Heart right ventricle (tissue), 16 donors: ENCODE measurements around the gene MAP4K4. TPM values are rescaled to one million over a fixed set of nuclear protein-coding genes. Genes with fewer than 3 reads are reported as not detected.

Experiments used
- ATAC-seq, 8 donors: fragments of 200-7000 bp; cut with Tn5 transposase; one replicate each; pipeline ENCODE4 v1.9.1; 2020; ENCODE audit warnings: mild to moderate bottlenecking in 8 of 8, moderate library complexity in 8 of 8, moderate number of reproducible peaks in 1 of 8
- DNase-seq, 2 donors: peaks; one replicate each; pipeline ENCODE4 v3.0.0-alpha.2; 2020
- H3K27ac ChIP-seq, 10 donors: fragments of 200-600 bp; sonication (generic) in 2 of 10; one replicate each; pipeline versions ENCODE4 v1.5.0 to v1.8.0; 2020 to 2022; ENCODE audit warnings: mild to moderate bottlenecking in 3 of 10
- H3K27me3 ChIP-seq, 7 donors: fragments of 200-600 bp; one replicate each; pipeline ENCODE4 v1.8.0; 2021 to 2022; ENCODE audit warnings: mild to moderate bottlenecking in 2 of 7
- H3K36me3 ChIP-seq, 9 donors: fragments of 200-600 bp; sonication (generic) in 1 of 9; one replicate each; pipeline versions ENCODE4 v1.5.0 to v1.8.0; 2020 to 2022; ENCODE audit warnings: mild to moderate bottlenecking in 2 of 9
- H3K4me1 ChIP-seq, 9 donors: fragments of 200-600 bp; sonication (generic) in 1 of 9; one replicate each; pipeline versions ENCODE4 v1.5.0 to v1.8.0; 2020 to 2022; ENCODE audit warnings: mild to moderate bottlenecking in 4 of 9
- H3K4me3 ChIP-seq, 10 donors: fragments of 200-600 bp; sonication (generic) in 2 of 10; one replicate each; pipeline versions ENCODE4 v1.5.0 to v1.8.0; 2020 to 2022; ENCODE audit warnings: mild to moderate bottlenecking in 7 of 10, moderate library complexity in 2 of 10
- H3K9me3 ChIP-seq, 11 donors: fragments of 200-600 bp in 10 of 11; sonication (generic) in 2 of 11; one replicate each; pipeline versions ENCODE4 v1.5.0 to v1.8.0; 2013 to 2022; ENCODE audit warnings: mild to moderate bottlenecking in 2 of 11, control low read depth in 1 of 11, moderate library complexity in 1 of 11
- WGBS, 2 donors: extraction: QIAGEN DNeasy Blood & Tissue Kit; methylation state at CpG; one replicate each; pipeline ENCODE4 v1.1.7; 2013; ENCODE audit warnings: inconsistent platforms in 1 of 2; 5-methylcytosine and 5-hydroxymethylcytosine counted together
- intact Hi-C, 10 donors: fragments of 100-400 bp; cut with DNase I; formaldehyde crosslinking; loops; one replicate each; pipeline versions ENCODE4 v1.11.1 to v1.14.2; 2022
- polyA plus RNA-seq, 2 donors: library from polyadenylated mRNA; stranded (reverse); fragments of 200-250 nt; gene quantifications; one replicate each; pipeline ENCODE4 v1.2.3, GENCODE V29; 2013
- total RNA-seq, 10 donors: library from RNA; stranded (reverse); fragmentation: NEBNext Ultra II Directional in 3 of 10; extraction: Animal tissue kit (Norgen Biotek cat#: 25700) in 3 of 10; gene quantifications; one replicate each; pipeline versions ENCODE4 v1.2.1 to v1.2.4, GENCODE V29; 2021 to 2023
- TF ChIP-seq, protein P1 (sequence below), 9 donors: fragments of 200-600 bp; sonication (generic) in 2 of 9; IDR thresholded peaks; one replicate each; pipeline versions ENCODE4 v1.5.0 to v1.8.0; 2021 to 2022; ENCODE audit warnings: antibody characterized with exemption in 9 of 9, mild to moderate bottlenecking in 5 of 9, moderate library complexity in 1 of 9
- donor health status: Arrhythmogenic right ventricular cardiomyopathy.
- donor health status: ischemic (EF 13 %, LVEDD 7.1; RV severe dilation, severe dysfunction).
- donor health status: healthy with polysubstance abuse.
- donor health status: DM: no; HTN: yes; CAD: no.
- donor health status: DM: no; HTN: no; CAD: no.
- donor health status: ischemic (EF 25% LVEDD 6.9; RV normal size, moderate dysfunction).
- donor health status: ischemic (EF 25% LVEDD 5.7; RV mildly dilated, moderate dysfunction).
- donor health status: healthy.
- donor health status: DM: yes; HTN: yes; CAD: no.
- donor health status: Ischemic cardiomyopathy.
- donor health status: ischemic (EF 35%, LVEDD 5.7; RV mildly dilated, moderate dysfunction).
- donor health status: nonischemic (EF 11% LVEDD 7.7; RV severe dilation, severe dysfunction).
- donor health status: DM: yes; HTN: yes; CAD: no.
- donor health status: PGD.
- donor health status: ischemic (EF 29% LVEDD 5.4; RV normal size, mild dysfunction).
- donor health status: nonischemic (EF 23%, LVEDD 6.1; RV moderate dilation, normal function).

Gene MAP4K4
- total and polyA plus RNA-seq, 12 donors = 44.3 to 116 (median 86.1) TPM

- DNase-seq = no peak
- H3K36me3 ChIP-seq = peaks cover 0 to 98% (median 17%) of the 10 kb centered on the region in 9 donors
- no peak for ATAC-seq
- TF ChIP-seq, protein P1, sequence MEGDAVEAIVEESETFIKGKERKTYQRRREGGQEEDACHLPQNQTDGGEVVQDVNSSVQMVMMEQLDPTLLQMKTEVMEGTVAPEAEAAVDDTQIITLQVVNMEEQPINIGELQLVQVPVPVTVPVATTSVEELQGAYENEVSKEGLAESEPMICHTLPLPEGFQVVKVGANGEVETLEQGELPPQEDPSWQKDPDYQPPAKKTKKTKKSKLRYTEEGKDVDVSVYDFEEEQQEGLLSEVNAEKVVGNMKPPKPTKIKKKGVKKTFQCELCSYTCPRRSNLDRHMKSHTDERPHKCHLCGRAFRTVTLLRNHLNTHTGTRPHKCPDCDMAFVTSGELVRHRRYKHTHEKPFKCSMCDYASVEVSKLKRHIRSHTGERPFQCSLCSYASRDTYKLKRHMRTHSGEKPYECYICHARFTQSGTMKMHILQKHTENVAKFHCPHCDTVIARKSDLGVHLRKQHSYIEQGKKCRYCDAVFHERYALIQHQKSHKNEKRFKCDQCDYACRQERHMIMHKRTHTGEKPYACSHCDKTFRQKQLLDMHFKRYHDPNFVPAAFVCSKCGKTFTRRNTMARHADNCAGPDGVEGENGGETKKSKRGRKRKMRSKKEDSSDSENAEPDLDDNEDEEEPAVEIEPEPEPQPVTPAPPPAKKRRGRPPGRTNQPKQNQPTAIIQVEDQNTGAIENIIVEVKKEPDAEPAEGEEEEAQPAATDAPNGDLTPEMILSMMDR (IDR thresholded peaks at IDR 0.05) = no peak
- H3K4me3 ChIP-seq = no peak overlapping the region
- 59 to 61% methylated on average over 1 of the region's 1 CpG for WGBS, 2 donors
- H3K27ac ChIP-seq = peak overlapping the region in 4 of 10 donors; percentile 47 to 71 (median 68)
- intact Hi-C loops = loop anchor here (2.0 to 10.0 kb wide), 14 partner anchors 38 to 488 kb away; partner anchors contain the start of gene MAP4K4 (in 2 of the 10)
- H3K9me3 ChIP-seq = no peaks in the 10 kb centered on the region
- H3K4me1 ChIP-seq = peaks cover 18 to 70% (median 63%) of the 10 kb centered on the region in 9 donors
- no peaks in the 10 kb centered on the region for H3K27me3 ChIP-seq
These were observed 132.6 kb downstream of the MAP4K4 start for GRCh38 chr2:101830146-101830545.

DNA sequence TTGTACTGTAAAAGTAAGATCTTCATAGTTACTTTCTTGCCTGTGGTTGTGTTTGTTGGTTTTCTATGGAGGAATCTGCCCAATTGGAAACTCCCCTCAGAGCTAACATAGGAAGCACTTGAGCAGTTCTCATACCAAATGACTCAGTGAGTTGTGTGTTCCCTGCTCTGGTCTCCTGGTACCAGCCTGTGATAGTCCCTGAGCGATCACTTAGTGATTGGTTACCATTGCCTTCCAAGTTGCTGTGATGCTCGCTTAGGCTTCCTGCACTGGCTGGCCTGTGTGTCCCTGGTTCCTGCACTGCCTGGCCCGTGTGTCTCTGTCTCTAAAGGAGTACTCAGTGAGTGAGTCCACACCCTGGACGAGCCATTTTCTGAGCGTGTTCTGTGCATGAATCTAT, 133.0 kb downstream of the MAP4K4 start:
- WGBS, 2 donors = 70 to 80% methylated on average over 5 of the region's 5 CpGs
- TF ChIP-seq, protein P1 (IDR thresholded peaks at IDR 0.05) = no peak
- H3K27ac ChIP-seq = peak overlapping the region in 6 of 10 donors; percentile 41 to 71 (median 66)
- H3K4me3 ChIP-seq = no peak overlapping the region
- no peaks in the 10 kb centered on the region for H3K9me3 ChIP-seq
- intact Hi-C loops = loop anchor here (2.0 to 10.0 kb wide), 14 partner anchors 38 to 488 kb away; partner anchors contain the start of gene MAP4K4 (in 2 of the 10)
- DNase-seq = no peak
- peaks cover 18 to 66% (median 62%) of the 10 kb centered on the region in 9 donors for H3K4me1 ChIP-seq
- H3K27me3 ChIP-seq = no peaks in the 10 kb centered on the region
- peak in 6 of 8 donors; percentile 5 to 58 (median 14) for ATAC-seq
- peaks cover 0 to 98% (median 21%) of the 10 kb centered on the region in 9 donors for H3K36me3 ChIP-seq

GRCh38 chr2:101831351-101831865, 133.9 kb downstream of the MAP4K4 start:
- intact Hi-C loops = loop anchor here (1.0 to 10.0 kb wide), 15 partner anchors 39 to 489 kb away; partner anchors contain the start of gene MAP4K4 (in 2 of the 10)
- TF ChIP-seq, protein P1 (IDR thresholded peaks at IDR 0.05) = peak; percentile 56 to 90 (median 77)
- Histone ChIP-seq H3K9me3 (no peaks in the 10 kb centered on the region), H3K36me3 (peaks cover 0 to 98% (median 28%) of the 10 kb centered on the region in 9 donors), H3K4me3 (no peak overlapping the region), H3K27ac (peak overlapping the region in 9 of 10 donors; percentile 8 to 71 (median 62)), H3K4me1 (peaks cover 18 to 57% (median 54%) of the 10 kb centered on the region in 9 donors), H3K27me3 (no peaks in the 10 kb centered on the region)
- peak; percentile 59 to 86 for DNase-seq
- ATAC-seq = peak; percentile 65 to 89 (median 86)
- 40 to 44% methylated on average over 5 of the region's 5 CpGs for WGBS, 2 donors

GRCh38 chr2:101832114-101832513, 134.6 kb downstream of the MAP4K4 start:
- intact Hi-C loops = loop anchor here (2.0 to 10.0 kb wide), 10 partner anchors 40 to 490 kb away; partner anchors contain the start of gene MAP4K4 (in 2 of the 10)

More at GRCh38 chr2:101832114-101832513, 134.6 kb downstream of the MAP4K4 start:
- Histone ChIP-seq H3K4me1 (peaks cover 14 to 50% (median 47%) of the 10 kb centered on the region in 9 donors), H3K9me3 (no peaks in the 10 kb centered on the region), H3K27ac (peak overlapping the region in 1 of 10 donors; percentile 71), H3K27me3 (no peaks in the 10 kb centered on the region), H3K4me3 (no peak overlapping the region), H3K36me3 (peaks cover 0 to 98% (median 29%) of the 10 kb centered on the region in 9 donors)
- WGBS, 2 donors = 44 to 65% methylated on average over 1 of the region's 1 CpG
- peak in 1 of 8 donors; percentile 38 for ATAC-seq
- no peak for DNase-seq
- TF ChIP-seq, protein P1 (IDR thresholded peaks at IDR 0.05) = peak in 8 of 9 donors; percentile 3 to 63 (median 48)
